CD4-positive, alpha-beta T cell treated with Interleukin-4 for 1 hour (primary cell): ENCODE measurements around the gene PDS5B.
"Not testable (repeated sequence)": the region's sequence is repeated elsewhere in the genome, so short reads cannot be mapped to it uniquely, and the experiment has no call there.

Experiments used
- DNase-seq, 2 donors: peaks; one replicate each; pipeline ENCODE4 v3.0.0-alpha.2; 2020 to 2022

Gene PDS5B, protein sequence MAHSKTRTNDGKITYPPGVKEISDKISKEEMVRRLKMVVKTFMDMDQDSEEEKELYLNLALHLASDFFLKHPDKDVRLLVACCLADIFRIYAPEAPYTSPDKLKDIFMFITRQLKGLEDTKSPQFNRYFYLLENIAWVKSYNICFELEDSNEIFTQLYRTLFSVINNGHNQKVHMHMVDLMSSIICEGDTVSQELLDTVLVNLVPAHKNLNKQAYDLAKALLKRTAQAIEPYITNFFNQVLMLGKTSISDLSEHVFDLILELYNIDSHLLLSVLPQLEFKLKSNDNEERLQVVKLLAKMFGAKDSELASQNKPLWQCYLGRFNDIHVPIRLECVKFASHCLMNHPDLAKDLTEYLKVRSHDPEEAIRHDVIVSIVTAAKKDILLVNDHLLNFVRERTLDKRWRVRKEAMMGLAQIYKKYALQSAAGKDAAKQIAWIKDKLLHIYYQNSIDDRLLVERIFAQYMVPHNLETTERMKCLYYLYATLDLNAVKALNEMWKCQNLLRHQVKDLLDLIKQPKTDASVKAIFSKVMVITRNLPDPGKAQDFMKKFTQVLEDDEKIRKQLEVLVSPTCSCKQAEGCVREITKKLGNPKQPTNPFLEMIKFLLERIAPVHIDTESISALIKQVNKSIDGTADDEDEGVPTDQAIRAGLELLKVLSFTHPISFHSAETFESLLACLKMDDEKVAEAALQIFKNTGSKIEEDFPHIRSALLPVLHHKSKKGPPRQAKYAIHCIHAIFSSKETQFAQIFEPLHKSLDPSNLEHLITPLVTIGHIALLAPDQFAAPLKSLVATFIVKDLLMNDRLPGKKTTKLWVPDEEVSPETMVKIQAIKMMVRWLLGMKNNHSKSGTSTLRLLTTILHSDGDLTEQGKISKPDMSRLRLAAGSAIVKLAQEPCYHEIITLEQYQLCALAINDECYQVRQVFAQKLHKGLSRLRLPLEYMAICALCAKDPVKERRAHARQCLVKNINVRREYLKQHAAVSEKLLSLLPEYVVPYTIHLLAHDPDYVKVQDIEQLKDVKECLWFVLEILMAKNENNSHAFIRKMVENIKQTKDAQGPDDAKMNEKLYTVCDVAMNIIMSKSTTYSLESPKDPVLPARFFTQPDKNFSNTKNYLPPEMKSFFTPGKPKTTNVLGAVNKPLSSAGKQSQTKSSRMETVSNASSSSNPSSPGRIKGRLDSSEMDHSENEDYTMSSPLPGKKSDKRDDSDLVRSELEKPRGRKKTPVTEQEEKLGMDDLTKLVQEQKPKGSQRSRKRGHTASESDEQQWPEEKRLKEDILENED (N-terminal part only)

GRCh38 chr13:32586080-32586900 lies at the start of gene PDS5B:
Gene PDS5B (plus strand): TSS chr13:32586452. CDS start chr13:32648773, 62,321 bp downstream.
- DNase-seq: peak; percentile 96

GRCh38 chr13:32537580-32538142 lies 48.6 kb upstream of the PDS5B start:
- DNase-seq: peak; percentile 58 to 62

- DNase-seq: no peak
Measured at GRCh38 chr13:32538143-32538620, 48.1 kb upstream of the PDS5B start.

GRCh38 chr13:32538621-32539246 lies 47.5 kb upstream of the PDS5B start, which contains the start of gene N4BP2L2:
Gene N4BP2L2 (minus strand): TSS chr13:32538795. CDS start chr13:32537027, 1,768 bp downstream.
- DNase-seq: peak; percentile 94 to 95

DNA sequence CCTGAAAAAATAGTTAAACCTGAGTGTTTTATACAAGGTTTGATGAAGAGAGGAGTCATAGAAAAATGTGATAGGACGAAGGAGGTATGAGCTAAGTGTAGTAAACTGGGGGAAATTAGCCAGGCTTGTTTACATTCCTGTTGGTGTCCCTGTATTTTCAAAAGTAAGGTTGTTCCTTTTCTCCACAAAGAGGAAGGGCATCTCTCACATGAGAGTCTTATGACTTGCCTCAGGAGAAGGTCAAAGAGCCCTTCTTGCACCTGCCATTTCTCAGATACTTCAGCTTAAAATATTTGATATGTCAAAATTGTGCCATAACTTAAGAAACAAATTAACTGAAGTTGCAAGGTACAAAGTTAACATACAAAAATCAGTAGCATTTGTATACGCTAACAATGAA lies 44.0 kb upstream of the PDS5B start:
- DNase-seq: no peak

DNA sequence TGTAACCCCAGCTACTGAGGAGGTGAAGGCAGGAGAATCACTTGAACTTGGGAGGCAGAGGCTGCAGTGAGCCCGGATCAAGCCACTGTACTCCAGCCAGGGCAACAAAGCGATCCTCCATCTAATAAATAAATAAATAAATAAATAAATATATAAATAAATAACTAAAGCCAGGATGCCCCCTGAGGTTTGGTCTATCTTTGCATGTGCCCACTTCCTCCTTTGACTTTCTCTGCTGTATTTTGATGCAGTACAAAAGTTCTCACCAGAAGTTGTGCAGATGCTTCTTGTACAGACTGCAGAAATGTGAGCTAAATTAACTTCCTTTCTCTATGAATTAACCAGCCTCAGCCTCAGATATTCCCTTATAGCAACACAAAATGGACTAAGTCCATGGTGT lies 41.2 kb upstream of the PDS5B start:
- no peak for DNase-seq

DNA sequence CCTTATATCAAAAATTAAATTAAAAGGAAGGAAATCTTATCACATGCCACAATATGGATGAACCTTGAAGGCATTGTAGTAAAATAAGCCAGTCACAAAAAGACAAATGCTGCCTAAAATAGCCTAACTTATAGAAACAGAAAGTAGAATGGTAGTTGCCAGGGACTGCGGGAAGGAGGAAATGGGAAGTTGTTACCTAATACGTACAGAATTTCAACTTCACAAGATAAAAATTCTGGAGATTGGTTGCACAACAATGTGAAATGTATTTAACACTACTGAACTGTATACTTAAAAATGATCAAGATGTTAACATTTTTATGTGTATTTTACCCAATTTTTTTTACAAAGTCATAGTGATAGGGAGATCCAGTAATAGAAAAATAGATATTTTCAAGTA lies 37.4 kb upstream of the PDS5B start:
- no peak for DNase-seq

DNA sequence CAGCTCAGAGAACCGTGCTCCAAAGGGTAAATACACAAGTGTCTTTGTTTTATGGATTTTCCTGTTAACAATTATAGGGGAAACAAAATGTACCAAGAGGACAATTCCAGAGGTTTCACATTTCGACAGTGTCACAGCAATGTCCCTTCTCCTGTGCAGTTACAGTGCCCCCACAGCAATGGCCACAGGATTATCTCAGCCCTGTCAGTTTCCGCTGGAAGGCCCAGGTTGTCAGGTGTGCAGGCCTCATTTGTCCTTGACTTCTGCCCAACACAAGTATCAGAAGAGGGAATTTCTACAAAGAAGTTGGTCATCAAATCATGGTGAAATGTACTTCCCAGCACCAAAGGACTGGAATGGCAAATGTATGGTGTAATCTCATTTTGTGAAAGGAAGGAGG lies 36.5 kb upstream of the PDS5B start:
- no peak for DNase-seq

- no peak for DNase-seq
Measured at GRCh38 chr13:32553720-32554119, 32.5 kb upstream of the PDS5B start.

DNA sequence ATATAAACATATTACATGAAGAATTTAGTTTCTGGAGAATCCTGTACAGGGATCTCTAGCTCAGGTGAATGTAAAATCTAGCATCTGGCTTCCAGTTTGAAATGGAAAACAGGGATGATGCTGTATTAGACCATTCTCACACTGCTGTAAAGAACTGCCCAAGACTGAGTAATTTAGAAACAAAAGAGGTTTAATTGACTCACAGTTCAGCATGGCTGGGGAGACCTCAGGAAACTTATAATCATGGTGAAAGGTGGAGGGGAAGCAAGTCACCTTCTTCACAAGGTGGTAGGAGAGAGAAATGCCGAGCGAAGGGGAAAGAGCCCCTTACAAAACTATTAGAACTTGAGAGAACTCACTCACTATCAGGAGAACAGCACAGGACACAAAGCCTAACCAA lies 30.6 kb upstream of the PDS5B start:
- no peak for DNase-seq

- not testable (repeated sequence) for DNase-seq
Measured at GRCh38 chr13:32560842-32561241, 25.4 kb upstream of the PDS5B start.

DNA sequence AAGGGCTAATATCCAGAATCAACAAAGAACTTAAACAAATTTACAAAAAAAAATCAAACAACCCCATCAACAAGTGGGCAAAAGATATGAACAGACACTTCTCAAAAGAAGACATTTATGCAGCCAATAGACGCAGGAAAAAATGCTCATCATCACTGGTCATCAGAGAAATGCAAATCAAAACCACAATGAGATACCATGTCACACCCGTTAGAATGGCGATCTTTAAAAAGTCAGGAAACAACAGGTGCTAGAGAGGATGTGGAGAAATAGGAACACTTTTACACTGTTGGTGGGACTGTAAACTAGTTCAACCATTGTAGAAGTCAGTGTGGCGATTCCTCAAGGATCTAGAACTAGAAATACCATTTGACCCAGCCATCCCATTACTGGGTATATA lies 10.6 kb upstream of the PDS5B start:
- DNase-seq: not testable (repeated sequence)

- DNase-seq: no peak
Measured at GRCh38 chr13:32577032-32577431, 9.2 kb upstream of the PDS5B start.

- peak in 1 of 2 donors; percentile 43 for DNase-seq
Measured at GRCh38 chr13:32581177-32581786, 5.0 kb upstream of the PDS5B start.

GRCh38 chr13:32582281-32582680 lies 4.0 kb upstream of the PDS5B start:
- DNase-seq: no peak

- DNase-seq: no peak
Measured at GRCh38 chr13:32582991-32583390, 3.3 kb upstream of the PDS5B start.

DNA sequence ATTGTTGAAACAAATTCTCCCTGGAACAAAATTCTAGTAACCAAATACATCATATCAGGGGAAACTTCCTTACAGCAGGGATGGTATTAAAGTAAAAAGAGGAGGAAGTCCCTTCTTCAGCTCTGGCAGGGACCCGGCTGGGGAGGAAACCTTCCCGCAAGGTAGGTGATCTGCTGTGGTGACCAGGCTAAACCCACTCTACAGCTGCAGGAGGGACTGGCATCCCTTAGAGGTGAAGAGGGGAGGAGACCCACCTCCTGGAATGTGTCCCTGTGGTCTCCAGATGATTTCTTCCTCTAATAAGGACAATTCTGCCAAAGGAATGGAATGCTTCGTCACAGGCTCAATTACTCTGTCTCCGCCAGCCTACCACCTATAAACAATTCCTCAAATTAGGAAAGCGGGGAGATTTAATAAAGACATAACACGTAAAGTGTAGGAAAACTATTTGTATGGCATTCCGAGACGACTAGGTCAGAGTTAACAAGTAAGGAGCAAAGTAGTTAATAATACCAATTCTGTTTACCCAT lies 637 bp upstream of the PDS5B start:
- peak in 1 of 2 donors; percentile 10 for DNase-seq

GRCh38 chr13:32587011-32587810 lies 959 bp downstream of the PDS5B start:
- DNase-seq: peak; percentile 49 to 60

DNA sequence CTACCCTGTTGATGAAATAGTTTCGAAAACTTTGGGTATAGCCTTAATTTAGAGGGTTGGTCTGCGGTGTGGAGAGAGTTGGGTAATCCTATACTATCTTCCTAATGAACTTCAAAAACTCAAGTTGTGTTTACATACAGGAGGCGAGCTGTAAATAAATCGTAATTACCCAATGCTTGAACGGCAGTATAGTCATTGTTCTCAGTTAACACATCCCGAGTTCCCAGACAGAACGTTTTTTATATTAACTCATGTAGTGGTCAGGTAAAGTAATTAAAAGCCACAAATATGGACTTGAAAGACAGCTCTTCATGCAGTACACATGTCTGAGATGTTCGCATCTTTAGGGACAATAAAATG lies 1.5 kb downstream of the PDS5B start:
- no peak for DNase-seq
